ENCODE measurements around the gene FHIT. TPM values are rescaled to one million over a fixed set of nuclear protein-coding genes. Genes with fewer than 3 reads are reported as not detected.

The FHIT gene
- total RNA-seq, 1 donor from 2014 or later: 20.2 TPM

GRCh38 chr3:60176614-60177013 is 1074.6 kb downstream of the FHIT start:
- TF ChIP-seq CTCF (IDR thresholded peaks at IDR 0.05; ENCODE audit: unreplicated experiment): no peak
- Mint-ChIP-seq H3K27ac (ENCODE audit: unreplicated experiment) (no peak overlapping the region), H3K4me1 (ENCODE audit: unreplicated experiment) (no peaks in the 10 kb centered on the region)

GRCh38 chr3:60175680-60176079 is 1075.6 kb downstream of the FHIT start:
- no peak for TF ChIP-seq CTCF (IDR thresholded peaks at IDR 0.05; ENCODE audit: unreplicated experiment)
- H3K9me3 Mint-ChIP-seq (ENCODE audit: unreplicated experiment): no peaks in the 10 kb centered on the region
- no peak for DNase-seq (ENCODE audit: low spot score)
- H3K4me3 Mint-ChIP-seq (ENCODE audit: unreplicated experiment): no peak overlapping the region
- H3K27me3 Mint-ChIP-seq (ENCODE audit: unreplicated experiment): no peaks in the 10 kb centered on the region
- no peaks in the 10 kb centered on the region for H3K36me3 Mint-ChIP-seq (ENCODE audit: low read depth, unreplicated experiment)
- no peak overlapping the region for H3K27ac Mint-ChIP-seq (ENCODE audit: unreplicated experiment)
- H3K4me1 Mint-ChIP-seq (ENCODE audit: unreplicated experiment): no peaks in the 10 kb centered on the region

More at GRCh38 chr3:60176614-60177013, 1074.6 kb downstream of the FHIT start:
- Mint-ChIP-seq H3K4me3 (ENCODE audit: unreplicated experiment) (no peak overlapping the region), H3K27me3 (ENCODE audit: unreplicated experiment) (no peaks in the 10 kb centered on the region), H3K9me3 (ENCODE audit: unreplicated experiment) (no peaks in the 10 kb centered on the region), H3K36me3 (ENCODE audit: low read depth, unreplicated experiment) (no peaks in the 10 kb centered on the region)
- no peak for DNase-seq (ENCODE audit: low spot score)

GRCh38 chr3:60169755-60170154 is 1081.5 kb downstream of the FHIT start:
- no peak overlapping the region for H3K27ac Mint-ChIP-seq (ENCODE audit: unreplicated experiment)
- no peaks in the 10 kb centered on the region for H3K36me3 Mint-ChIP-seq (ENCODE audit: low read depth, unreplicated experiment)
- H3K9me3 Mint-ChIP-seq (ENCODE audit: unreplicated experiment): no peaks in the 10 kb centered on the region
- H3K4me3 Mint-ChIP-seq (ENCODE audit: unreplicated experiment): no peak overlapping the region
- H3K4me1 Mint-ChIP-seq (ENCODE audit: unreplicated experiment): peaks cover 9% of the 10 kb centered on the region
- no peak for DNase-seq (ENCODE audit: low spot score)
- no peaks in the 10 kb centered on the region for H3K27me3 Mint-ChIP-seq (ENCODE audit: unreplicated experiment)
- no peak for TF ChIP-seq CTCF (IDR thresholded peaks at IDR 0.05; ENCODE audit: unreplicated experiment)

GRCh38 chr3:60167186-60167585 is 1084.1 kb downstream of the FHIT start:
- Mint-ChIP-seq H3K27me3 (ENCODE audit: unreplicated experiment) (no peaks in the 10 kb centered on the region), H3K9me3 (ENCODE audit: unreplicated experiment) (no peaks in the 10 kb centered on the region), H3K4me1 (ENCODE audit: unreplicated experiment) (peaks cover 9% of the 10 kb centered on the region), H3K36me3 (ENCODE audit: low read depth, unreplicated experiment) (no peaks in the 10 kb centered on the region), H3K4me3 (ENCODE audit: unreplicated experiment) (no peak overlapping the region), H3K27ac (ENCODE audit: unreplicated experiment) (no peak overlapping the region)
- TF ChIP-seq CTCF (IDR thresholded peaks at IDR 0.05; ENCODE audit: unreplicated experiment): no peak
- no peak for DNase-seq (ENCODE audit: low spot score)

- DNase-seq (ENCODE audit: low spot score): no peak
- Mint-ChIP-seq H3K9me3 (ENCODE audit: unreplicated experiment) (no peaks in the 10 kb centered on the region), H3K4me3 (ENCODE audit: unreplicated experiment) (no peak overlapping the region), H3K27me3 (ENCODE audit: unreplicated experiment) (no peaks in the 10 kb centered on the region), H3K36me3 (ENCODE audit: low read depth, unreplicated experiment) (no peaks in the 10 kb centered on the region), H3K27ac (ENCODE audit: unreplicated experiment) (no peak overlapping the region), H3K4me1 (ENCODE audit: unreplicated experiment) (peaks cover 9% of the 10 kb centered on the region)
- no peak for TF ChIP-seq CTCF (IDR thresholded peaks at IDR 0.05; ENCODE audit: unreplicated experiment)
Measured at GRCh38 chr3:60160822-60161748, 1090.2 kb downstream of the FHIT start.
